Measurements from ENCODE around the gene PACS2.
A peak's percentile ranks its signal among the peaks of the same experiment; 100 is the strongest.

PACS2 gene

DNA sequence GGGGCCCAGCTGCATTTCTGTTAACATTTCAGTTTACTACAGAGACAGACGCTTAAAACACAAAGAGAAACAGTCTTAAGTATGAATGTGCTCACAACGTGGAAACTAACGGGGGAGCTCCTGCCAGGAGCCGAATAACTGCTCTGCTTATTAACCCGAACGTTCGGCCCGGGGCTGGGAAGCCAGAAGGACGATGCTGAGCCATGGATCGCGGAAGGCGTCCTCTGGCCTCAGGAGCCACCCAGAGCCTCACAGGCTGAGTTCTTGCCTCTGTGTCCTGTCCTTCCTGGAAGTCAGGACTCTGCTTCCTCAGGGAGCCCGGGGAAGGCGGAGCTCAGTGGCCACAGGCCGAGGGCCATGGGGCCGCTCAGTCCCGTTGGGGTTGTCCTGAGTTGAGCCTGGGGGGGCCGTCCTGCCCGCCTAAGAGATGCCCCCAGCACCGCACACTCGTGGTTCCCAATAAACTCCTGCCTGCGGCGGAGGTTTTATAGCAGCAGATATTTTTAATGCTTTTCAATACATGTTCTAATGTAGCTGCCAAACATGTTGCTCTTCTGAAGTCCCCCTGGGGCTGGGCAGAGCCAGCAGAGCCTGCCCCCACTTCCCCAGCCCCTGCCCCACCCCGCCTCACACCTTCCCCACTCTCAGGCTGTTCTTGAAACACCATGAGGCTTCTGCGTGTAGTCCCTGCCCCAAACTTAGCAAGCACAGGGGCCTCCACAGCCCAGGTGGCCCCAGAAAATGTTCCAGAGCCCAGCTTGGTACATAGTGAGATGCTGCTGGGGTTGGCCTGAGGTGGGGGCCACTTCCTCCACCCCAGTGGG, 80.4 kb downstream of the PACS2 start:
- H3K27me3 ChIP-seq (ENCODE audit: insufficient read depth, low read depth, severe bottlenecking) = no peaks in the 10 kb centered on the region
- H3K36me3 ChIP-seq = peaks cover 12% of the 10 kb centered on the region
- TF ChIP-seq CTCF (IDR thresholded peaks at IDR 0.05; ENCODE audit: low read depth, low read length) = no peak
- H3K4me3 ChIP-seq (ENCODE audit: low read depth, low read length) = no peak overlapping the region
- no peak for DNase-seq
- peaks cover 5% of the 10 kb centered on the region for H3K9me3 ChIP-seq (ENCODE audit: severe bottlenecking)
- H3K27ac ChIP-seq = no peak overlapping the region

DNA sequence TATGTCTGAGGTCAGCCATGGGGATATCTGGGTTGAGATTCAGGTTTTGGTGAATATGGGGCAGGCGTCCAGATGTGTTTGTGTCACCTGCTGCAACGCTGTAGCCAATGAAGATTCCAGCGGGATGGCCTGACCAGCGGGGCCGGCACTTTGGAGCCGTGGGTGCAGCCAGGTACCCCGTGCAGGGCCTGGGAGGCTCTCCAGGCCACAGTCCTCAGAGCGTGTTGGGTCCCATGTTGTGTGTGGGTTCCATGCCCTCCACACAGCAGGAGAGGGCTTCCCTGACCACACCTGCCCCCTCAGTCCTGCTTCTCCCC, 80.9 kb downstream of the PACS2 start:
- DNase-seq = no peak
- no peak for TF ChIP-seq CTCF (IDR thresholded peaks at IDR 0.05; ENCODE audit: low read depth, low read length)
- H3K36me3 ChIP-seq = peaks cover 17% of the 10 kb centered on the region
- H3K4me3 ChIP-seq (ENCODE audit: low read depth, low read length) = no peak overlapping the region
- H3K27ac ChIP-seq = no peak overlapping the region
- peaks cover 5% of the 10 kb centered on the region for H3K9me3 ChIP-seq (ENCODE audit: severe bottlenecking)
- H3K27me3 ChIP-seq (ENCODE audit: insufficient read depth, low read depth, severe bottlenecking) = no peaks in the 10 kb centered on the region

DNA sequence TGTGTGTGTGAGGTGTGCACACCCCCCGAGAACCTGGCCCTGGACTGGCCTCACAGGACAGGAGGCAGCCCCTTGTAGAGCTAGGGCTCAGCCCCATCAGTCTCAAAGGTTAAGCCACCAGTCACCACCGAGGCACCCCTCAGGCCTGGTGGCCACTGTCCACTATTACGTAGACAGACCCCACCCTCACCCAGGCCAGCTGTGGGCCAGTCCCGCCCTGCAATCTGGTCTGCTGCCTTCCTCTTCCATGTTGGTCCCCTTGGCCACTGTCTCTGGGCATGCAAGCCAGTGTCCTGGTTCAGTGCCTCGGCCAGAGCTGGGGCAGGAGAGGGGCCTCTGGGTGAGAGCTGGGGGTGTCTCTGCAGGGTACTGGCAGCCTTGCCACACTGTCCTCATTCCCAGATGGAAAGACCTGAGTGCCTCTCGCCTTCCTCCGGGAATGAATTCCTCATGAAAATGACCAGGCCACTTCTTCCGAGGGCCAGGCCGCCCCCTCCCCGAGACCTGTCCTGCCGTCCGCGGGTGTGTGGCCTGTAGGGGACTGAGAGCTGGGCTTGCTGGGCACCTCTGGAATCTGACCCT, 82.9 kb downstream of the PACS2 start:
- no peak for TF ChIP-seq CTCF (IDR thresholded peaks at IDR 0.05; ENCODE audit: low read depth, low read length)
- H3K36me3 ChIP-seq = peaks cover 25% of the 10 kb centered on the region
- no peaks in the 10 kb centered on the region for H3K27me3 ChIP-seq (ENCODE audit: insufficient read depth, low read depth, severe bottlenecking)
- no peak overlapping the region for H3K4me3 ChIP-seq (ENCODE audit: low read depth, low read length)
- DNase-seq = peak; percentile 13
- peak overlapping the region; percentile 98 for H3K27ac ChIP-seq
- H3K9me3 ChIP-seq (ENCODE audit: severe bottlenecking) = peaks cover 5% of the 10 kb centered on the region

GRCh38 chr14:105398044-105398725, 83.6 kb downstream of the PACS2 start, which contains the start of gene TEX22:
Gene TEX22 (plus strand): TSS chr14:105398538. CDS start chr14:105399341, 803 bp downstream.
- H3K27ac ChIP-seq = peak within 1 kb of the TSS; percentile 98
- peak; percentile 91 for DNase-seq
- peaks cover 25% of the 10 kb centered on the region for H3K36me3 ChIP-seq
- TF ChIP-seq CTCF (IDR thresholded peaks at IDR 0.05; ENCODE audit: low read depth, low read length) = peak; percentile 40
- H3K9me3 ChIP-seq (ENCODE audit: severe bottlenecking) = peaks cover 5% of the 10 kb centered on the region
- H3K27me3 ChIP-seq (ENCODE audit: insufficient read depth, low read depth, severe bottlenecking) = no peaks in the 10 kb centered on the region
- H3K4me3 ChIP-seq (ENCODE audit: low read depth, low read length) = peak within 1 kb of the TSS; percentile 85

DNA sequence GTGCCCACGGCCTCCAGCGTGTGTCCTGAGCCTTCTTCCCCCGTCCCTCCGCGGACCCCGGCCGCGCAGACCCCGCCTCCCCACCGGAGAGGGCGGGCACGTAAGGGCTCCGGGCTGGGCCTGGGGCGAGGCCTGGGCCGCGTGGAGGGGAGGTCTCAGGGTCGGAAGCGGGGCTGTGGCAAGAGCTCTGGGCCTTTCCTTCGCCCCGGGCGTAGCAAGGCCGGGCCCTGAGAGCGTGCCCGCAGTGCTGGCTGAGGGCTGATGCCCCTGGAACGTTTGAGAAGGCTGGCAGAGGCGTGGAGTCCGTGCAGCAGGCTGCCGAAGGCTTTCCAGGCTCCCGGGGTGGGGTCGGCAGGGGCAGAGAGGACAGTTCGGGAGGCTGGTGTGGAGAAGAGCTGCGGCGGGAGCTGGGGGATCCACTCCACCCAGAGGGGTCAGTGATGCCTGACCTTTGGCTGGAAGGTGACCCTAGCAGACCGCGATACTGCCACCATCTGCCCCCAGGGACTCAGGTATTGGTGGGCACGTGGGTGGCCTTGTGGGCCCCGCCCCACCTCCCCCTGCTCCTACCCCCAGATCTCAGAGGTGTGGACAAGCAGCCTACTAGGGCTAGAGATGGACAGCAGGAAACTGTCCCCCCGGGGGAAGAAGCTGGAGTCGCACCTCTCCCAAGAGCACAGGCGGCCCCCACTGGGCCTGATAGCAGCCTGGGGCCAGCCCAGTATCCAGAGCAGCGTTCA, 84.3 kb downstream of the PACS2 start:
- peaks cover 5% of the 10 kb centered on the region for H3K9me3 ChIP-seq (ENCODE audit: severe bottlenecking)
- no peak for TF ChIP-seq CTCF (IDR thresholded peaks at IDR 0.05; ENCODE audit: low read depth, low read length)
- H3K27me3 ChIP-seq (ENCODE audit: insufficient read depth, low read depth, severe bottlenecking) = no peaks in the 10 kb centered on the region
- H3K4me3 ChIP-seq (ENCODE audit: low read depth, low read length) = peak overlapping the region; percentile 85
- H3K36me3 ChIP-seq = peaks cover 25% of the 10 kb centered on the region
- peak; percentile 16 for DNase-seq
- H3K27ac ChIP-seq = peak overlapping the region; percentile 98
